ENCODE measurements around the gene CNNM1.
A peak's percentile ranks its signal among the peaks of the same experiment; 100 is the strongest.

Gene CNNM1

DNA sequence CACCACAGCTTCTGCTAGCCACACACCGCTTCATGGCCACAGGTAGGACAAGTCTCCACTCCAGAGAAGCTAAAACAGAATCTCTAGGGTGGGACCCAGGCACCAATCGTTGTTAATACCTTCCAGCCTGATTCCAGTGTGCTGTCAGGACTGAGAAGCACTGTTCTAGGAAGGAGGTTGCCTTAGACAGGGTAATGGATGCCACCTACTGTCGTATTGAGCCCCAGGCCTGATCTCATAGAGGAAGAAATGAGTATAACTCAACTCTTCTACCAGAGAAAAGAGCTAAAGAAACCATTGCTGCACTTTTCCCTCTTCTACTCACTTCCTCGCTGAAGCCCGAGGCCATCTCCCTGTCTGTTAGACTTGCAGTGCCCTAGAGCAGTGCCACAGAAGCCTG is 31.8 kb downstream of the CNNM1 start:
- FAIRE-seq (no peak), DNase-seq (ENCODE audit: insufficient read length) (no peak)
- TF ChIP-seq TAF1 (IDR thresholded peaks at IDR 0.05; ENCODE audit: borderline replicate concordance, low read depth, low read length) = no peak
- TF ChIP-seq POLR2AphosphoS5 (IDR thresholded peaks at IDR 0.05; ENCODE audit: low read depth, low read length) = no peak

DNA sequence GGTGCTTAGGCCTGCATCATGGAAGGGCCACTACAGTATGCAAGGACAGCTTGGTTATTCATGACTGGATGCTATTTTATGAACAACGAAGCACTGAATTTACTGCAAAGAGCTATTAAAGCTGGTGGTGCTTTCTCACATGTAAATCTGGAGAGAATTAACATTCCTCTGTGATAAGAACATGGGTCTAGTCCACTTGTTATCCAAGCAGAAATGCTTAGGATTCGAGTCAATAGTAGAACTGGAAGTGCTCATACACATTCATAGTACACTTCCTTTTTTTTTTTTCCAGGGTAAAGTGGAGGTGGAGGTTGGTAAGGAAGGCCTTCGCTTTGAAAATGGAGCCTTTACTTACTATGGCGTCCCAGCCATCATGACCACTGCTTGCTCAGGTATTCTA is 35.0 kb downstream of the CNNM1 start:
- FAIRE-seq (no peak), DNase-seq (ENCODE audit: insufficient read length) (no peak)
- no peak for TF ChIP-seq TAF1 (IDR thresholded peaks at IDR 0.05; ENCODE audit: borderline replicate concordance, low read depth, low read length)
- TF ChIP-seq POLR2AphosphoS5 (IDR thresholded peaks at IDR 0.05; ENCODE audit: low read depth, low read length) = no peak
- no peak for TF ChIP-seq POLR2A (IDR thresholded peaks at IDR 0.05; ENCODE audit: low read depth, low read length)

DNA sequence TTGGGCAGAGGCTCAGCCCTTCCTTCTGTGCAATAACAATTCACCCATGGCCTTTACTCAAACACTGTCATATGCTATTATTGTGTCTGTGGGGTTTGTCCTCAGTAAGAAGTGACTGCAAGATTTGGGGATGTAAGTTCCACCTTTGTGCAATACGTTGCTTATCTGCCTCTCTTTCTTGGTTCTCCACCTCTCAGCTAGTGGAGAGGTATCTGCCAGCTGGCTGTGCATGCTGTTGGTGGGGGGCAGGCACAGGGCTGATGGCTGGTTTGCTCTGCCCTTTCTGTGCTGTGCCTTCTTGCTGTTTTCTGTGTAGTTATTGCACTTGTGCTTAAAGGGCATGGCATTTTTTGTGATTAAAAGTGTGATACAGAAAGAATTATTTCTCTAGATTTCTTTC is 36.2 kb downstream of the CNNM1 start:
- FAIRE-seq (no peak), DNase-seq (ENCODE audit: insufficient read length) (no peak)
- TF ChIP-seq TAF1 (IDR thresholded peaks at IDR 0.05; ENCODE audit: borderline replicate concordance, low read depth, low read length) (no peak), POLR2AphosphoS5 (IDR thresholded peaks at IDR 0.05; ENCODE audit: low read depth, low read length) (no peak), POLR2A (IDR thresholded peaks at IDR 0.05; ENCODE audit: low read depth, low read length) (no peak)

- no peak for TF ChIP-seq POLR2AphosphoS5 (IDR thresholded peaks at IDR 0.05; ENCODE audit: low read depth, low read length)
- no peak for TF ChIP-seq POLR2A (IDR thresholded peaks at IDR 0.05; ENCODE audit: low read depth, low read length)
- TF ChIP-seq TAF1 (IDR thresholded peaks at IDR 0.05; ENCODE audit: borderline replicate concordance, low read depth, low read length) = no peak
- FAIRE-seq = no peak
- no peak for DNase-seq (ENCODE audit: insufficient read length)
Observed at GRCh38 chr10:99365736-99366135, 36.6 kb downstream of the CNNM1 start.

DNA sequence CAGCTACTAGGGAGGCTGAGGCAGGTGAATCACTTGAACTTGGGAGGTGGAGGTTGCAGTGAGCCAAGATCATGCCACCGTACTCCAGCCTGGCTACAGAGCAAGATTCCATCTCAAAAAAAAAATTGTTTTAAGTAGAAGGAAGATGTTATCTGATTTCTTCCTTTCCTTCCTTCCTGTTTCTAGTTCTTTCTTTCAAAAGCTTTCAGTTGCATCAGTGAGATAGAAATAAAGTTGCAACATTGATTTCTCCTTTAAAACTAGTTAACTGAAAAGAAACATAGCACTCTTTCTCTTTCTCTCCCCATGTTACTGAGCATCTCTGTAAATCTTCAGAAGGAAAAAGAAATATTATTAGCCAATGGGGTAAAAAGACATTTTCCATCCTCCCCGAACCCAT is 37.5 kb downstream of the CNNM1 start:
- no peak for TF ChIP-seq TAF1 (IDR thresholded peaks at IDR 0.05; ENCODE audit: borderline replicate concordance, low read depth, low read length)
- TF ChIP-seq POLR2A (IDR thresholded peaks at IDR 0.05; ENCODE audit: low read depth, low read length) = no peak
- TF ChIP-seq POLR2AphosphoS5 (IDR thresholded peaks at IDR 0.05; ENCODE audit: low read depth, low read length) = no peak
- FAIRE-seq = no peak
- no peak for DNase-seq (ENCODE audit: insufficient read length)

GRCh38 chr10:99368646-99369045 is 39.5 kb downstream of the CNNM1 start:
- TF ChIP-seq POLR2AphosphoS5 (IDR thresholded peaks at IDR 0.05; ENCODE audit: low read depth, low read length) (no peak), POLR2A (IDR thresholded peaks at IDR 0.05; ENCODE audit: low read depth, low read length) (no peak), TAF1 (IDR thresholded peaks at IDR 0.05; ENCODE audit: borderline replicate concordance, low read depth, low read length) (no peak)
- no peak for FAIRE-seq
- no peak for DNase-seq (ENCODE audit: insufficient read length)

- DNase-seq (ENCODE audit: insufficient read length) (no peak), FAIRE-seq (no peak)
- no peak for TF ChIP-seq TAF1 (IDR thresholded peaks at IDR 0.05; ENCODE audit: borderline replicate concordance, low read depth, low read length)
- TF ChIP-seq POLR2A (IDR thresholded peaks at IDR 0.05; ENCODE audit: low read depth, low read length) = no peak
- TF ChIP-seq POLR2AphosphoS5 (IDR thresholded peaks at IDR 0.05; ENCODE audit: low read depth, low read length) = no peak
Observed at GRCh38 chr10:99369126-99369525, 40.0 kb downstream of the CNNM1 start.

GRCh38 chr10:99369551-99369950 is 40.4 kb downstream of the CNNM1 start:
- no peak for TF ChIP-seq POLR2A (IDR thresholded peaks at IDR 0.05; ENCODE audit: low read depth, low read length)
- TF ChIP-seq POLR2AphosphoS5 (IDR thresholded peaks at IDR 0.05; ENCODE audit: low read depth, low read length) = no peak
- no peak for TF ChIP-seq TAF1 (IDR thresholded peaks at IDR 0.05; ENCODE audit: borderline replicate concordance, low read depth, low read length)
- DNase-seq (ENCODE audit: insufficient read length) (no peak), FAIRE-seq (no peak)

GRCh38 chr10:99370993-99371392 is 41.8 kb downstream of the CNNM1 start:
- FAIRE-seq (peak; percentile 73), DNase-seq (ENCODE audit: insufficient read length) (no peak)
- TF ChIP-seq POLR2AphosphoS5 (IDR thresholded peaks at IDR 0.05; ENCODE audit: low read depth, low read length) (no peak), POLR2A (IDR thresholded peaks at IDR 0.05; ENCODE audit: low read depth, low read length) (no peak), TAF1 (IDR thresholded peaks at IDR 0.05; ENCODE audit: borderline replicate concordance, low read depth, low read length) (no peak)

DNA sequence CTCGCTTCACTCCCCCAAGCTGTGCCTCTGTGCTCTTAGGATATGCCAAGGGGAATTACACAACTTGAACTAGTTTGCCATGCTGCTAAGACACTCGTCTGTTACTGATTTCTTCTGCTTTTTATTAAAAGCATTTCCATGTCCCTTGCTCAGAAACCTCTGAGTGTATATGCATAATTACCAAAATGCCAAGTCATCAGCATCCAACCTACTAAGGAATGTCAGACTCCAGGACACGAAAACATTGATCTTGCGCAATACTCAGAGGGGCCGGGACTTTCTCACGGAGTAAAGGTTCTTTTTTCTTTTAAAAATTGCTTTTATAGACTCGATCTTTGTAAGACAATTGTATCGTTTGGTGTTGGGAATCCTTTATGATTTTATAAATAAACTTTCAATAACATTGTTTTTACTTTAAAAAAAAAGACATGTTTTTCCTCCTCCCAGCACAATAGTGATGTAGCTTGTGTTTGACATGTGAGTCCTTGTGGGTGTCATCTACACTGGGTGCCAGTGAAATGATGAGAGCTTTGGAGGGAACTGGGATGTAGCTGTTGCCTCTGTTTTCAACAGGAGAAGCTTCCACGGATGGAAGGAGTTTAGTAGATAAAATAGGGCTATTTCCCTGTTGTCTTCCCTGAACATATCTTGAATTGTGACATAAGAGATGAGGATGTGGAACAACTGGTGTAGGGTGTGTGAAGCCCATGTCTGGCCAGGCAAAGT is 43.6 kb downstream of the CNNM1 start:
- no peak for DNase-seq (ENCODE audit: insufficient read length)
- no peak for FAIRE-seq
- no peak for TF ChIP-seq TAF1 (IDR thresholded peaks at IDR 0.05; ENCODE audit: borderline replicate concordance, low read depth, low read length)
- TF ChIP-seq POLR2A (IDR thresholded peaks at IDR 0.05; ENCODE audit: low read depth, low read length) = no peak
- no peak for TF ChIP-seq POLR2AphosphoS5 (IDR thresholded peaks at IDR 0.05; ENCODE audit: low read depth, low read length)

DNA sequence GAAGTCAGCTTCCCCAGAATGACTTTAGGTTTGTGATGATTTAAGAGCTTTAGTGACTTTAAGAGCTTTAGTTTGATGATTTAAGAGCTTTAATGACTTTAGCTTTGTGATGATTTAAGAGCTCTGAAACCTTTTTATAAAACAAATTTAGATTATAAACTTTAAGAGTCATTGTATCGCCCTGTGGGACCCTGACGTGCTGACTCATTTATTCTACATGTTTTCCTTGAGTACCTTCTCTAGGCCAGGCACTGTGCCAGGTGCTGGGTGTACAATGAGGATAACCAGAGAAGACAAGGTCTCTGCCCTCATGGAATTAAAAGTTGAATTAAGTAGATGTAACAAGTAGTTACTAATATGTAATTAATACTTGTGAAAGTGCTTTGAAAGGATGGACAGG is 45.4 kb downstream of the CNNM1 start:
- TF ChIP-seq POLR2AphosphoS5 (IDR thresholded peaks at IDR 0.05; ENCODE audit: low read depth, low read length) (no peak), POLR2A (IDR thresholded peaks at IDR 0.05; ENCODE audit: low read depth, low read length) (no peak), TAF1 (IDR thresholded peaks at IDR 0.05; ENCODE audit: borderline replicate concordance, low read depth, low read length) (no peak)
- DNase-seq (ENCODE audit: insufficient read length) = no peak
- no peak for FAIRE-seq

- DNase-seq (ENCODE audit: insufficient read length) (no peak), FAIRE-seq (no peak)
- TF ChIP-seq POLR2A (IDR thresholded peaks at IDR 0.05; ENCODE audit: low read depth, low read length) (no peak), POLR2AphosphoS5 (IDR thresholded peaks at IDR 0.05; ENCODE audit: low read depth, low read length) (no peak), TAF1 (IDR thresholded peaks at IDR 0.05; ENCODE audit: borderline replicate concordance, low read depth, low read length) (no peak)
Observed at GRCh38 chr10:99374972-99375371, 45.8 kb downstream of the CNNM1 start.
